ENCODE measurements around the gene PCSK2.

The PCSK2 gene

DNA sequence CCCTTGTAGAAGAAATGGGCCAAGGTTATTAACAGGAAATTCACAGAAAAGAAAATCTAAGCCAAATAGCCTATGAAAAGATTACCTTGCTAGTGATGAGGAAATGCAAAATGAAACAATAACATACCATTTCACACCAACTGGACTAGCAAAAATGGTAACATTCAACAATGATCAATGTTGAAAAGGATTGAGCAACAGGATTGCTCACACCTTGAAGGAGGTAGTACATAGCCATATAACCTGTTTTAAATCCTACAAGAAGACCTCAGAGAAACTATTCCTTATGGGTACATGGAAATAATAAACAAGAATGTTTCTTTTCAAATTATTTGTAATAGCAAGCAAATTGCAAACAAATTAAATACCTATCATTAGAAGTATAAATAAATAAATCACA is 196.9 kb downstream of the PCSK2 start:
- H3K4me3 ChIP-seq (ENCODE audit: low read length), result no peak overlapping the region
- H3K36me3 ChIP-seq (ENCODE audit: control insufficient read depth, insufficient read depth, low read length), result no peaks in the 10 kb centered on the region
- H3K27ac ChIP-seq (ENCODE audit: low read depth, low read length), result no peak overlapping the region
- no peaks in the 10 kb centered on the region for H3K4me1 ChIP-seq (ENCODE audit: control insufficient read depth, insufficient read depth, low read length)
- no peaks in the 10 kb centered on the region for H3K27me3 ChIP-seq (ENCODE audit: control insufficient read depth, insufficient read depth, low read length)
- no peak overlapping the region for H3K9ac ChIP-seq (ENCODE audit: low read length)

DNA sequence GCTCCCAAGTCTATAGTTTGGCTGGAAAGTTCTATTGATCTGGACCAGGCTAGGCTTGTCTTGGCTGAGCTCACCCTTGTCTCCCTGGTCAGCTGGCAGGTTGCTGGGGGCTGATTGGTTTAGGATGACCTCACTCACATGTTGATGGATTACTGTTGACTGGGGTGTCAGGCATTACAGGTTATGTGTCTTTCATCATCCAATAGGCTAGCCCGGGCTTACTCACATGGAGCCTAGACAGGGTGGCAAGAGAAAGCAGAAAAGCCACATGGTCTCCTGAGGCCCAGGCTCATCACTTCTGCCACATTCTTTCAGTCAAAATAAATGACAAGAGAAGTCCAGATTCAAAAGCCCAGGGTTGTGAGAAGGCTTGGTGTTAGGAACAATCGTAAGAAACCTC is 200.8 kb downstream of the PCSK2 start:
- no peaks in the 10 kb centered on the region for H3K36me3 ChIP-seq (ENCODE audit: control insufficient read depth, insufficient read depth, low read length)
- H3K27me3 ChIP-seq (ENCODE audit: control insufficient read depth, insufficient read depth, low read length), result no peaks in the 10 kb centered on the region
- H3K27ac ChIP-seq (ENCODE audit: low read depth, low read length), result no peak overlapping the region
- H3K9ac ChIP-seq (ENCODE audit: low read length), result no peak overlapping the region
- H3K4me1 ChIP-seq (ENCODE audit: control insufficient read depth, insufficient read depth, low read length), result no peaks in the 10 kb centered on the region
- H3K4me3 ChIP-seq (ENCODE audit: low read length), result no peak overlapping the region

- H3K27me3 ChIP-seq (ENCODE audit: control insufficient read depth, insufficient read depth, low read length), result no peaks in the 10 kb centered on the region
- H3K9ac ChIP-seq (ENCODE audit: low read length), result no peak overlapping the region
- H3K4me3 ChIP-seq (ENCODE audit: low read length), result no peak overlapping the region
- H3K27ac ChIP-seq (ENCODE audit: low read depth, low read length), result no peak overlapping the region
- H3K4me1 ChIP-seq (ENCODE audit: control insufficient read depth, insufficient read depth, low read length), result no peaks in the 10 kb centered on the region
- no peaks in the 10 kb centered on the region for H3K36me3 ChIP-seq (ENCODE audit: control insufficient read depth, insufficient read depth, low read length)
Observed at GRCh38 chr20:17430125-17430950, 203.5 kb downstream of the PCSK2 start.

DNA sequence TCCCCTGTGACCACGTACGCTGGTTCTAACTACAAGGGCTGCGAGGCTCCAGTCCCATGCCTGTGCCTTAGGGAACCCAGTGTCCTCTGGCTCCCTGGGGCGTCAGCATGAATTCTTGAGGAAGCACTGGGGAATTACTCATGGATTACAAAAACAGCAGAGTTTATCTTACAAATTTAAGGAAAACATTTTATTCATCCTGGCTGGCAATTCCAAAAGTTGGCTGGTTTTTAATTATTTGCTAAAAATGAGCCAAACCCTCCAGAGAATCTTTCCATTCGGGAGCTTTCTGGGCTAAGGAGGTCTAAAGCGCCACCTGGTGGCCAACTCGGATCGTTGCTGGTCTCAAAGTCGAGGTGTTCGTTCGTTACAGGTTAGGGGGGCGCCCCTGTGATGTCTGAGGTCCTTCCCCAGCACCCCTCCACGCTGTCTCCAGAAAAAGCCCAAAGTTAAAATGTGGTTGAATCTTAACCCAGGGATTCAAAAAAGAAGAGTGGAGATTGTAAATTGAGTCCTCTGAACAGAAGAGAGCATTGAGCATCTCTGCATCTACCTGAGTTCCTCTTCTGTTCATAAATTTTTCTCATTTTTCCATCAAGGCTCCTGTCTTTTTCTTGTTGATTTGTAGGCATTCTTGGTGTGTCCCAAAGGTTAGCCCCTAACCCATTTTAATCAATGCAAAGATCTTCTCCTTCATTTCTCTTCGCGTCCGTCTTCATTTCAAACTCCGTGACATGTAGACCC is 205.0 kb downstream of the PCSK2 start:
- H3K4me3 ChIP-seq (ENCODE audit: low read length), result no peak overlapping the region
- H3K27me3 ChIP-seq (ENCODE audit: control insufficient read depth, insufficient read depth, low read length), result no peaks in the 10 kb centered on the region
- no peak overlapping the region for H3K27ac ChIP-seq (ENCODE audit: low read depth, low read length)
- H3K36me3 ChIP-seq (ENCODE audit: control insufficient read depth, insufficient read depth, low read length), result no peaks in the 10 kb centered on the region
- H3K9ac ChIP-seq (ENCODE audit: low read length), result no peak overlapping the region
- no peaks in the 10 kb centered on the region for H3K4me1 ChIP-seq (ENCODE audit: control insufficient read depth, insufficient read depth, low read length)

GRCh38 chr20:17436664-17437063 is 209.8 kb downstream of the PCSK2 start:
- no peaks in the 10 kb centered on the region for H3K36me3 ChIP-seq (ENCODE audit: control insufficient read depth, insufficient read depth, low read length)
- H3K4me3 ChIP-seq (ENCODE audit: low read length), result no peak overlapping the region
- H3K27me3 ChIP-seq (ENCODE audit: control insufficient read depth, insufficient read depth, low read length), result no peaks in the 10 kb centered on the region
- H3K4me1 ChIP-seq (ENCODE audit: control insufficient read depth, insufficient read depth, low read length), result no peaks in the 10 kb centered on the region
- no peak overlapping the region for H3K27ac ChIP-seq (ENCODE audit: low read depth, low read length)
- H3K9ac ChIP-seq (ENCODE audit: low read length), result no peak overlapping the region

GRCh38 chr20:17437251-17437650 is 210.4 kb downstream of the PCSK2 start:
- Histone ChIP-seq H3K9ac (ENCODE audit: low read length) (no peak overlapping the region), H3K27ac (ENCODE audit: low read depth, low read length) (no peak overlapping the region), H3K27me3 (ENCODE audit: control insufficient read depth, insufficient read depth, low read length) (no peaks in the 10 kb centered on the region), H3K4me1 (ENCODE audit: control insufficient read depth, insufficient read depth, low read length) (no peaks in the 10 kb centered on the region), H3K4me3 (ENCODE audit: low read length) (no peak overlapping the region), H3K36me3 (ENCODE audit: control insufficient read depth, insufficient read depth, low read length) (no peaks in the 10 kb centered on the region)

DNA sequence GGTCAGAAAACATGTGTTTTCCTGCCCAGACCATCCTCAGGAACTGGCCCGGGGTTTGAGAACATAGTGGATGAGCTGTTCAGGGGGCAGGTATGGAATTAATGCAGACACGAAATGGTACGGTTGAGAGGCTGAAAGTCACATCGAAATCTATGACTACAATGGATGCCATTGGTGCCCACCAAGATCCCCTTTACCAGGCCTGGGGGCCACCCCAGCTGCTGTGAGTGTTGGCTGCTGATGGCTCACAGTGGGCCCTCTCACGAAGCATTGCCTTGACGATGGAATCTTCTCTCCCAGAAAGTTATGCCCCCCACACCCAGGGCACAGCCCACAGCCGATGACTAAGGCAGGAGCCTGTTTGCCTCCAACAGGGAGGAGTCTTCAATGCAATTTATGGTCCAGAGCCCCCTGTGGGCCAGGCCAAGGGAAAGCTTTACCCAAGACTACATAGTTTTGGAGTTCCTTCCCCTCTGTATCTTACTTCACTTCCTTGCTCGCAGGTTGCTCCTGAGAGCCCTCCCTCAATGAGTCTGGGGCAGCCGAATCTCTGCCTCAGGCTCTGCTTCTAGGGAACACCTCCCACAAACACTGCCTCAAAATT is 211.7 kb downstream of the PCSK2 start:
- Histone ChIP-seq H3K27ac (ENCODE audit: low read depth, low read length) (no peak overlapping the region), H3K27me3 (ENCODE audit: control insufficient read depth, insufficient read depth, low read length) (no peaks in the 10 kb centered on the region), H3K4me1 (ENCODE audit: control insufficient read depth, insufficient read depth, low read length) (no peaks in the 10 kb centered on the region), H3K9ac (ENCODE audit: low read length) (no peak overlapping the region), H3K4me3 (ENCODE audit: low read length) (no peak overlapping the region), H3K36me3 (ENCODE audit: control insufficient read depth, insufficient read depth, low read length) (no peaks in the 10 kb centered on the region)

DNA sequence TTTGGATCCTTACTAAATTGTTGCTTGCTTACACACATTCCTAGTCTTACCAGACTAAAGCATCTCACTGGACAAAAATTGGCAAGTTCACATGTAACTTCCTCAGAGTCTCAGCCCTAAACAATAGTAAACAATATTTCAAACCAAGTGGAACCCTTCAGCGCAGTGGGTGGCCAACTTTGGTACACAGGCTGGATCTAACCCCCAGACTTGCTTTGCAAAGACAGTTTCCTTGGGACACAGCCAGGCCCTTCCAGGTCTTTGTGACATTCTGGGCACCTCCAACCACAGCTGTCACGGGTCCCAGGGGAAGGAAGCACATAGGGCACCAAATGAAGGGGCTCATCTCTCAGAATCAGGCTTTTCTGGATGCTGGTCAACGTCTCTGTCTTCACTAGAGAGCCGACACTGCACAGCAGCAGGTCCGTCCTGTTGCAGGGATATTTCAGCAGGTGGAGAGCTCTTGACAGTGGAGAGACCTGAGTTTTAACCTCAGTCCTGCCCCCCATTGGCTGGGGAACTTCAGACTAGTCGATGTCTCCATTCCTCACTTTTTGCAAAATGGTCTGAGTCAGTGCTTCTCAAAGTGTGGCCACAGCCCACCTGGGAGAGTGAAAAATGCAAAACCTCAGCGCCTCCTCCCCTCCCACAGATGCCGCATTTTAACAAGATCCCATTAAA is 212.9 kb downstream of the PCSK2 start:
- no peak overlapping the region for H3K9ac ChIP-seq (ENCODE audit: low read length)

GRCh38 chr20:17441745-17442144 is 214.9 kb downstream of the PCSK2 start:
- H3K4me1 ChIP-seq (ENCODE audit: control insufficient read depth, insufficient read depth, low read length), result no peaks in the 10 kb centered on the region
- H3K4me3 ChIP-seq (ENCODE audit: low read length), result no peak overlapping the region
- no peaks in the 10 kb centered on the region for H3K27me3 ChIP-seq (ENCODE audit: control insufficient read depth, insufficient read depth, low read length)
- no peak overlapping the region for H3K27ac ChIP-seq (ENCODE audit: low read depth, low read length)
- H3K9ac ChIP-seq (ENCODE audit: low read length), result no peak overlapping the region
- H3K36me3 ChIP-seq (ENCODE audit: control insufficient read depth, insufficient read depth, low read length), result no peaks in the 10 kb centered on the region

More for the DNA sequence above, 212.9 kb downstream of the PCSK2 start:
- no peaks in the 10 kb centered on the region for H3K36me3 ChIP-seq (ENCODE audit: control insufficient read depth, insufficient read depth, low read length)
- H3K4me1 ChIP-seq (ENCODE audit: control insufficient read depth, insufficient read depth, low read length), result no peaks in the 10 kb centered on the region
- no peak overlapping the region for H3K27ac ChIP-seq (ENCODE audit: low read depth, low read length)
- no peaks in the 10 kb centered on the region for H3K27me3 ChIP-seq (ENCODE audit: control insufficient read depth, insufficient read depth, low read length)
- H3K4me3 ChIP-seq (ENCODE audit: low read length), result no peak overlapping the region

DNA sequence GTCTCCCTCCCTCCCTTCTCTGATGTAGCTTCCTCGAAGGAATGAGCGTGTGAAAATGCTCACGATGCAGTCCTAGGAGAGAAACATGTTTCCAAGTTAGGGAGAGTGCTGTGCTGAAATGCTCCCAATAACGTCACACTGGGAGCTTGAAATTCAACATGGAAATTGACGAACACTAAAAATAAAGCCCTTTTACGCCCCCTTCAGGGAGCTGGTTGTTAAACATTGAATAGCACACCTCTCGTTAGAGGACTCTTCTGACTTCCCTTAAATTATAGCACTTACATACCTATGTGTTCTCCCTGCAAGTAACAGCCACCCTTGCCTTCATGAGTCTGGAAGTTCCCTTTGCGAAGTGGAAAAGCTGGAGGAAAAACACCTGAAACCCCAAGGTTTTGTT is 215.7 kb downstream of the PCSK2 start:
- no peak overlapping the region for H3K4me3 ChIP-seq (ENCODE audit: low read length)
- H3K9ac ChIP-seq (ENCODE audit: low read length), result no peak overlapping the region
- no peaks in the 10 kb centered on the region for H3K4me1 ChIP-seq (ENCODE audit: control insufficient read depth, insufficient read depth, low read length)
- H3K27me3 ChIP-seq (ENCODE audit: control insufficient read depth, insufficient read depth, low read length), result no peaks in the 10 kb centered on the region
- no peak overlapping the region for H3K27ac ChIP-seq (ENCODE audit: low read depth, low read length)
- no peaks in the 10 kb centered on the region for H3K36me3 ChIP-seq (ENCODE audit: control insufficient read depth, insufficient read depth, low read length)

DNA sequence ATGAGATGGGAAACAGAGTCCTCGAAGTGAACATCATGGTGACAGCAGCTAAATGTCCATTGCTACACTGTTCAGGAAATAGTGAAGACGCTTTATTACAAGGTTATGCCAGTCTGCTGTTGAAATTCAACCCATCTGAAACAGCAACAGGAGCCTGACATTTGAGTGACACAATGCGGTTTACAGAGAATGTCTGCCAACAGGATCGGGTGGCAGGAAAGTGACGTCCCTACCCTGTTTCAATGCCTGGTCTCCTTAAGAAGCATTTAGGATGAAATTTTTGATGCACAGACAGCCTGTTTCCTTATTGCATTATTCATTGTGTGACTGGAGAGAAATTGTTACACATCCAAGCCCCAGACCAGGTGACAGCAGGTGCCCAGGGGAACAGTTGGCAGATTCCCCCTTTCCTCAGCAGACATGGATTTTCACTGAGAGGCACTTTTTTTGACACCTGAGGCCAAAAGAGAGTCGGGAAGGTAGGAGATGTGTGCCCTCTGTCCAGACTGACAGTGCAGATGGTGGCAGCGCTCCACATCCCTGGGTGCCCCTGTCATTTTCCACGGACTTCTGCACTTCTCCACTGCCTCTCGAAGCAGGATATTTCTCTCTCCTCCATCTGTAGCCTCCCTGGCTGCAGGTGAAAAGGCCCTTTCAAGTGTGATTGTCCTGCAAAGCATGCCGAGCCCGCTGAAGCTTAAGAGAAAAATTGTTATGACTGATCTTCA is 216.5 kb downstream of the PCSK2 start:
- no peaks in the 10 kb centered on the region for H3K4me1 ChIP-seq (ENCODE audit: control insufficient read depth, insufficient read depth, low read length)
- H3K27ac ChIP-seq (ENCODE audit: low read depth, low read length), result no peak overlapping the region
- no peak overlapping the region for H3K9ac ChIP-seq (ENCODE audit: low read length)
- H3K36me3 ChIP-seq (ENCODE audit: control insufficient read depth, insufficient read depth, low read length), result no peaks in the 10 kb centered on the region
- no peaks in the 10 kb centered on the region for H3K27me3 ChIP-seq (ENCODE audit: control insufficient read depth, insufficient read depth, low read length)
- no peak overlapping the region for H3K4me3 ChIP-seq (ENCODE audit: low read length)

GRCh38 chr20:17444091-17444490 is 217.3 kb downstream of the PCSK2 start:
- H3K4me1 ChIP-seq (ENCODE audit: control insufficient read depth, insufficient read depth, low read length), result no peaks in the 10 kb centered on the region
- H3K9ac ChIP-seq (ENCODE audit: low read length), result no peak overlapping the region
- H3K36me3 ChIP-seq (ENCODE audit: control insufficient read depth, insufficient read depth, low read length), result no peaks in the 10 kb centered on the region
- no peaks in the 10 kb centered on the region for H3K27me3 ChIP-seq (ENCODE audit: control insufficient read depth, insufficient read depth, low read length)
- H3K4me3 ChIP-seq (ENCODE audit: low read length), result no peak overlapping the region
- H3K27ac ChIP-seq (ENCODE audit: low read depth, low read length), result no peak overlapping the region
